Heart left ventricle (tissue), 16 donors: ENCODE data around the gene CLDN1. TPM values are rescaled to one million over a fixed set of nuclear protein-coding genes. Genes with fewer than 3 reads are reported as not detected.
"Not testable (repeated sequence)": the region's sequence is repeated elsewhere in the genome, so short reads cannot be mapped to it uniquely, and the experiment has no call there.

Experiments used
- ATAC-seq, 4 donors: fragments of 200-7000 bp; cut with Tn5 transposase; one replicate each; pipeline ENCODE4 v1.9.1; 2020 to 2022; ENCODE audit warnings: moderate library complexity in 4 of 4, mild to moderate bottlenecking in 3 of 4, moderate number of reproducible peaks in 1 of 4
- DNase-seq, 5 donors: peaks; one replicate each; pipeline ENCODE4 v3.0.0-alpha.2; 2020
- H3K27ac ChIP-seq, 12 donors: fragments of 200-600 bp; sonication (generic) in 4 of 12; one replicate each; pipeline versions ENCODE4 v1.5.0 to v1.8.0; 2016 to 2022; ENCODE audit warnings: mild to moderate bottlenecking in 2 of 12
- H3K27me3 ChIP-seq, 9 donors: fragments of 200-600 bp; sonication (generic) in 2 of 9; one replicate each; pipeline versions ENCODE4 v1.5.1 to v1.8.0; 2016 to 2022; ENCODE audit warnings: mild to moderate bottlenecking in 3 of 9
- H3K36me3 ChIP-seq, 9 donors: fragments of 200-600 bp; sonication (generic) in 2 of 9; one replicate each; pipeline versions ENCODE4 v1.5.0 to v1.8.0; 2018 to 2022; ENCODE audit warnings: mild to moderate bottlenecking in 2 of 9
- H3K4me1 ChIP-seq, 12 donors: fragments of 200-600 bp; sonication (generic) in 4 of 12; one replicate each; pipeline versions ENCODE4 v1.5.0 to v1.8.0; 2016 to 2022; ENCODE audit warnings: mild to moderate bottlenecking in 3 of 12
- H3K4me3 ChIP-seq, 12 donors: fragments of 200-600 bp; sonication (generic) in 4 of 12; one replicate each; pipeline versions ENCODE4 v1.5.0 to v1.8.0; 2017 to 2022; ENCODE audit warnings: mild to moderate bottlenecking in 9 of 12, moderate library complexity in 4 of 12
- H3K9me3 ChIP-seq, 12 donors: fragments of 200-600 bp; sonication (generic) in 4 of 12; one replicate each; pipeline versions ENCODE4 v1.5.0 to v1.8.0; 2016 to 2022; ENCODE audit warnings: mild to moderate bottlenecking in 1 of 12
- CTCF ChIP-seq, 12 donors: fragments of 200-600 bp; sonication (generic) in 4 of 12; IDR thresholded peaks; one replicate each; pipeline versions ENCODE4 v1.5.0 to v1.8.0; 2018 to 2022; ENCODE audit warnings: antibody characterized with exemption in 12 of 12, mild to moderate bottlenecking in 5 of 12
- POLR2A ChIP-seq, 2 donors: fragments of 450-650 bp; IDR thresholded peaks; one replicate each; pipeline ENCODE4 v1.6.1; 2017; ENCODE audit warnings: antibody characterized with exemption in 2 of 2, mild to moderate bottlenecking in 2 of 2, moderate library complexity in 2 of 2
- WGBS, 4 donors: extraction: QIAGEN DNeasy Blood & Tissue Kit in 2 of 4; methylation state at CpG; one replicate each; pipeline versions ENCODE4 v1.1.5 to v1.1.7; 2013 to 2018; 5-methylcytosine and 5-hydroxymethylcytosine counted together
- intact Hi-C, 10 donors: fragments of 100-400 bp; cut with DNase I; formaldehyde crosslinking; loops; one replicate each; pipeline versions ENCODE4 v1.11.1 to v1.14.2; 2022
- polyA plus RNA-seq, 2 donors: library from polyadenylated mRNA; stranded (reverse); fragments of 200-250 nt; gene quantifications; one replicate each; pipeline ENCODE4 v1.2.3, GENCODE V29; 2013
- total RNA-seq, 9 donors: library from RNA; depleted of rRNA in 2 of 9; stranded (reverse); fragments of >200 nt in 2 of 9; fragmentation: NEBNext Ultra II Directional in 3 of 9; extraction: Animal tissue kit (Norgen Biotek cat#: 25700) in 3 of 9; gene quantifications; one replicate each; pipeline versions ENCODE4 v1.1.0 to v1.2.4, GENCODE V29; 2016 to 2023
- donor health status: ischemic (EF 13 %, LVEDD 7.1; RV severe dilation, severe dysfunction).
- donor health status: healthy with polysubstance abuse.
- donor health status: DM: no; HTN: yes; CAD: no.
- donor health status: DM: no; HTN: no; CAD: no.
- donor health status: ischemic (EF 25% LVEDD 6.9; RV normal size, moderate dysfunction).
- donor health status: ischemic (EF 25% LVEDD 5.7; RV mildly dilated, moderate dysfunction).
- donor health status: healthy.
- donor health status: DM: yes; HTN: yes; CAD: no.
- donor health status: ischemic (EF 35%, LVEDD 5.7; RV mildly dilated, moderate dysfunction).
- donor health status: nonischemic (EF 11% LVEDD 7.7; RV severe dilation, severe dysfunction).
- donor health status: DM: yes; HTN: yes; CAD: no.
- donor health status: PGD.
- donor health status: ischemic (EF 29% LVEDD 5.4; RV normal size, mild dysfunction).
- donor health status: nonischemic (EF 23%, LVEDD 6.1; RV moderate dilation, normal function).

CLDN1 gene
- total and polyA plus RNA-seq, 11 donors = 0.11 to 45.0 (median 0.26) TPM; not detected in 3

- DNase-seq (no peak), ATAC-seq (no peak)
- Histone ChIP-seq H3K4me1 (peaks cover 0 to 7% (median 0%) of the 10 kb centered on the region in 12 donors), H3K27ac (no peak overlapping the region), H3K36me3 (no peaks in the 10 kb centered on the region), H3K4me3 (no peak overlapping the region), H3K9me3 (peaks cover 0 to 21% (median 13%) of the 10 kb centered on the region in 12 donors), H3K27me3 (no peaks in the 10 kb centered on the region)
- intact Hi-C loops = no loop called here
- 72 to 80% (median 74%) methylated on average over 1 of the region's 1 CpG for WGBS, 4 donors
- TF ChIP-seq POLR2A (IDR thresholded peaks at IDR 0.05) = no peak
Observed at GRCh38 chr3:190286014-190286413, 36.2 kb downstream of the CLDN1 start.

- no peaks in the 10 kb centered on the region for H3K27me3 ChIP-seq
- DNase-seq (no peak), ATAC-seq (peak; percentile 69 to 92 (median 79))
- no peak overlapping the region for H3K4me3 ChIP-seq
- peaks cover 0 to 8% (median 0%) of the 10 kb centered on the region in 12 donors for H3K4me1 ChIP-seq
- WGBS, 4 donors = 33 to 47% (median 40%) methylated on average over 4 of the region's 4 CpGs
- H3K9me3 ChIP-seq = peaks cover 0 to 21% (median 13%) of the 10 kb centered on the region in 12 donors
- intact Hi-C loops = no loop called here
- H3K27ac ChIP-seq = no peak overlapping the region
- TF ChIP-seq CTCF (IDR thresholded peaks at IDR 0.05) = no peak
- TF ChIP-seq POLR2A (IDR thresholded peaks at IDR 0.05) = no peak
- no peaks in the 10 kb centered on the region for H3K36me3 ChIP-seq
Observed at GRCh38 chr3:190281308-190282051, 40.8 kb downstream of the CLDN1 start.

- no peak for TF ChIP-seq POLR2A (IDR thresholded peaks at IDR 0.05)
- no peak for TF ChIP-seq CTCF (IDR thresholded peaks at IDR 0.05)
- Histone ChIP-seq H3K27me3 (no peaks in the 10 kb centered on the region), H3K4me3 (no peak overlapping the region), H3K4me1 (peaks cover 0 to 8% (median 0%) of the 10 kb centered on the region in 12 donors), H3K27ac (no peak overlapping the region), H3K36me3 (no peaks in the 10 kb centered on the region), H3K9me3 (peaks cover 0 to 6% (median 0%) of the 10 kb centered on the region in 12 donors)
- DNase-seq (no peak), ATAC-seq (peak in 1 of 4 donors; percentile 69)
- intact Hi-C loops = no loop called here
Observed at GRCh38 chr3:190279690-190280089, 42.6 kb downstream of the CLDN1 start.

GRCh38 chr3:190272747-190273146, 49.5 kb downstream of the CLDN1 start:
- Histone ChIP-seq H3K36me3 (no peaks in the 10 kb centered on the region), H3K4me1 (no peaks in the 10 kb centered on the region), H3K9me3 (no peaks in the 10 kb centered on the region), H3K27ac (no peak overlapping the region), H3K4me3 (no peak overlapping the region), H3K27me3 (no peaks in the 10 kb centered on the region)
- 48 to 53% (median 51%) methylated on average over 2 of the region's 2 CpGs for WGBS, 4 donors
- ATAC-seq = no peak
- intact Hi-C loops = no loop called here
- DNase-seq = no peak
- TF ChIP-seq POLR2A (IDR thresholded peaks at IDR 0.05) (no peak), CTCF (IDR thresholded peaks at IDR 0.05) (no peak)

- Histone ChIP-seq H3K27ac (no peak overlapping the region), H3K36me3 (no peaks in the 10 kb centered on the region), H3K4me1 (no peaks in the 10 kb centered on the region), H3K27me3 (no peaks in the 10 kb centered on the region), H3K4me3 (no peak overlapping the region), H3K9me3 (no peaks in the 10 kb centered on the region)
- TF ChIP-seq POLR2A (IDR thresholded peaks at IDR 0.05) (no peak), CTCF (IDR thresholded peaks at IDR 0.05) (no peak)
- DNase-seq = no peak
- WGBS, 4 donors = 33 to 51% (median 40%) methylated on average over 2 of the region's 2 CpGs
- intact Hi-C loops = no loop called here
- no peak for ATAC-seq
Observed at GRCh38 chr3:190269101-190269500, 53.1 kb downstream of the CLDN1 start.

- DNase-seq, intact Hi-C loops, H3K4me3 ChIP-seq, H3K27me3 ChIP-seq, H3K9me3 ChIP-seq, H3K4me1 ChIP-seq, ATAC-seq, H3K36me3 ChIP-seq, H3K27ac ChIP-seq: not testable (repeated sequence)
- 89 to 93% (median 93%) methylated on average over 7 of the region's 7 CpGs for WGBS, 4 donors
Observed at GRCh38 chr3:190267464-190267863, 54.8 kb downstream of the CLDN1 start.
